ENCODE results near the gene IL3RA. TPM values are rescaled to one million over a fixed set of nuclear protein-coding genes. Genes with fewer than 3 reads are reported as not detected.
A peak's percentile ranks its signal among the peaks of the same experiment; 100 is the strongest.
"Not testable (repeated sequence)": the region's sequence is repeated elsewhere in the genome, so short reads cannot be mapped to it uniquely, and the experiment has no call there.

Gene IL3RA
- total RNA-seq, 1 donor from 2014 or later: 7.6 TPM

- peak; percentile 69 for DNase-seq (ENCODE audit: low spot score)
- intact Hi-C loops (cut with DNase I): no loop called here
Observed at GRCh38 chrX:1417921-1418771, 81.6 kb downstream of the IL3RA start.

- peak; percentile 70 for DNase-seq (ENCODE audit: low spot score)
Observed at GRCh38 chrX:1418901-1419544, 82.4 kb downstream of the IL3RA start.

GRCh38 chrX:1419545-1420355, 83.2 kb downstream of the IL3RA start:
- no peak for DNase-seq (ENCODE audit: low spot score)
- intact Hi-C loops (cut with DNase I): no loop called here

More at GRCh38 chrX:1418901-1419544, 82.4 kb downstream of the IL3RA start:
- intact Hi-C loops (cut with DNase I): no loop called here

- peak; percentile 69 for DNase-seq (ENCODE audit: low spot score)
- intact Hi-C loops (cut with DNase I): no loop called here
Observed at GRCh38 chrX:1420371-1420770, 83.8 kb downstream of the IL3RA start.

- peak; percentile 36 for DNase-seq (ENCODE audit: low spot score)
- intact Hi-C loops (cut with DNase I): no loop called here
Observed at GRCh38 chrX:1421433-1422134, 85.0 kb downstream of the IL3RA start.

- intact Hi-C loops (cut with DNase I): no loop called here
- DNase-seq (ENCODE audit: low spot score): peak; percentile 46
Observed at GRCh38 chrX:1422135-1422465, 85.5 kb downstream of the IL3RA start.

- DNase-seq (ENCODE audit: low spot score): peak; percentile 9
- intact Hi-C loops (cut with DNase I): no loop called here
Observed at GRCh38 chrX:1423215-1423614, 86.6 kb downstream of the IL3RA start.

GRCh38 chrX:1424147-1424851, 87.7 kb downstream of the IL3RA start:
- intact Hi-C loops (cut with DNase I): no loop called here
- DNase-seq (ENCODE audit: low spot score): peak; percentile 29

GRCh38 chrX:1425381-1425780, 88.8 kb downstream of the IL3RA start:
- DNase-seq (ENCODE audit: low spot score): no peak

GRCh38 chrX:1426321-1426720, 89.7 kb downstream of the IL3RA start:
- DNase-seq (ENCODE audit: low spot score); intact Hi-C loops (cut with DNase I): not testable (repeated sequence)

More at GRCh38 chrX:1425381-1425780, 88.8 kb downstream of the IL3RA start:
- intact Hi-C loops (cut with DNase I): no loop called here

- intact Hi-C loops (cut with DNase I): no loop called here
- no peak for DNase-seq (ENCODE audit: low spot score)
Observed at GRCh38 chrX:1427756-1428155, 91.2 kb downstream of the IL3RA start.

- DNase-seq (ENCODE audit: low spot score): no peak
- intact Hi-C loops (cut with DNase I): no loop called here
Observed at GRCh38 chrX:1430451-1430850, 93.9 kb downstream of the IL3RA start.

Small RNAs within 50 kb of the gene (microRNA-seq; reads per million reads assigned to microRNA genes)
- not detected for gene MIR3690

Other genes starting within 250 kb of the IL3RA start
- gene CRLF2, start 124.1 kb upstream of the IL3RA start, total RNA-seq: not detected
- gene CSF2RA, start 68.0 kb upstream of the IL3RA start, total RNA-seq: 2.2 TPM
- gene SLC25A6, start 55.3 kb downstream of the IL3RA start, total RNA-seq: 147 TPM
- 26.8 TPM for gene ASMTL, start 116.1 kb downstream of the IL3RA start, total RNA-seq
- 1.5 TPM for gene P2RY8, start 200.4 kb downstream of the IL3RA start, total RNA-seq